BE2C (cell line): ENCODE measurements around the gene RSPH6A.
"Not testable (repeated sequence)": the region's sequence is repeated elsewhere in the genome, so short reads cannot be mapped to it uniquely, and the experiment has no call there.

ENCODE experiments used
- DNase-seq: peaks from one replicate; pipeline ENCODE4 v3.0.0-alpha.2; 2020
- H3K27me3 ChIP-seq: fragments of 250-450 bp; sonication (Bioruptor Pico); 2 replicates; pipeline ENCODE4 v1.5.1; 2020; ENCODE audit warnings: mild to moderate bottlenecking
- H3K36me3 ChIP-seq: fragments of 250-450 bp; sonication (Bioruptor Pico); 2 replicates; pipeline ENCODE4 v1.5.1; 2020; ENCODE audit warnings: mild to moderate bottlenecking
- H3K4me1 ChIP-seq: fragments of 250-450 bp; sonication (Bioruptor Pico); 2 replicates; pipeline ENCODE4 v1.5.1; 2020
- H3K4me3 ChIP-seq: 2 replicates; pipeline ENCODE4 v1.5.1; 2011; ENCODE audit warnings: low read depth, low read length
- H3K9me3 ChIP-seq: fragments of 250-450 bp; sonication (Bioruptor Pico); 2 replicates; pipeline ENCODE4 v1.5.1; 2020
- TF ChIP-seq, protein P1 (sequence below): IDR thresholded peaks from 2 replicates; pipeline ENCODE4 v1.5.1; 2012; ENCODE audit warnings: mild to moderate bottlenecking, low read depth, low read length

RSPH6A gene

DNA sequence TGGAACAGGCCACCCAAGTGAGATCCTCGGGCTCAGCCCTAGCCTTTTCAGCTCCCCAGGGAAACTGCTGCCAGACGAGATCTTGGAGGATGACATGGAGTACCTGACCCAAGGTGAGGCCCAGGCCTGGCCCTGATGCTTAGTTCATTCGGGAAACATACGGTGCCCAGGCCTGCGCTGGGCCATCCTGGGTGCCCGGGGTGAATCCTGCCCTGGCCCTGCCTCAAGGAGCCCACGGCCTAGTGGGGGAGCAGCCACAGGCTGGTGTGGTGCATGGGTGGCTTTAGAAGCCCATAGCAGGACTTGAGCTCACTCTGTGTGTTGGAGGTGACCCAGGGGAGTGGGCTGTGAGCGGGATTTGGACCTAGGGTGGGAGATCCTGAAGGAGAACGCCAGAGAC lies 56.2 kb downstream of the RSPH6A start:
- no peaks in the 10 kb centered on the region for H3K9me3 ChIP-seq
- H3K4me3 ChIP-seq: no peak overlapping the region
- DNase-seq: no peak
- TF ChIP-seq, protein P1, sequence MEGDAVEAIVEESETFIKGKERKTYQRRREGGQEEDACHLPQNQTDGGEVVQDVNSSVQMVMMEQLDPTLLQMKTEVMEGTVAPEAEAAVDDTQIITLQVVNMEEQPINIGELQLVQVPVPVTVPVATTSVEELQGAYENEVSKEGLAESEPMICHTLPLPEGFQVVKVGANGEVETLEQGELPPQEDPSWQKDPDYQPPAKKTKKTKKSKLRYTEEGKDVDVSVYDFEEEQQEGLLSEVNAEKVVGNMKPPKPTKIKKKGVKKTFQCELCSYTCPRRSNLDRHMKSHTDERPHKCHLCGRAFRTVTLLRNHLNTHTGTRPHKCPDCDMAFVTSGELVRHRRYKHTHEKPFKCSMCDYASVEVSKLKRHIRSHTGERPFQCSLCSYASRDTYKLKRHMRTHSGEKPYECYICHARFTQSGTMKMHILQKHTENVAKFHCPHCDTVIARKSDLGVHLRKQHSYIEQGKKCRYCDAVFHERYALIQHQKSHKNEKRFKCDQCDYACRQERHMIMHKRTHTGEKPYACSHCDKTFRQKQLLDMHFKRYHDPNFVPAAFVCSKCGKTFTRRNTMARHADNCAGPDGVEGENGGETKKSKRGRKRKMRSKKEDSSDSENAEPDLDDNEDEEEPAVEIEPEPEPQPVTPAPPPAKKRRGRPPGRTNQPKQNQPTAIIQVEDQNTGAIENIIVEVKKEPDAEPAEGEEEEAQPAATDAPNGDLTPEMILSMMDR: no peak
- no peaks in the 10 kb centered on the region for H3K27me3 ChIP-seq
- no peaks in the 10 kb centered on the region for H3K4me1 ChIP-seq
- H3K36me3 ChIP-seq: no peaks in the 10 kb centered on the region

DNA sequence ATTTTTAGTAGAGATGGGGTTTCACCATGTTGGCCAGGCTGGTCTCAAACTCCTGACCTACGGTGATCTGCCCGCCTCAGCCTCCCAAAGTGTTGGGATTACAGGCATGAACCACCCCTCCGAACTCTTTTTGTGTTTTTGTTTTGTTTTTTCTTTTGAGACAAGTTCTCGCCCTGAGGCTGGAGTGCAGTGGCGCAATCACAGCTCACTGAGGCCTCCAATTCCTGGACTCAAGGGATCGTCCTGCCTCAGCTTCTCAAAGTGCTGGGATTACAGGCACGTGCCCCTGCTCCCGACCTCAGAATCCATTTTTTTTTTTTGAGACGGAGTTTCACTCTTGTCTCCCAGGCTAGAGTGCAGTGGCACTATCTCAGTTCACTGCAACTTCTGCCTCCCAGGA lies 57.4 kb downstream of the RSPH6A start:
- H3K9me3 ChIP-seq: no peaks in the 10 kb centered on the region
- H3K27me3 ChIP-seq: no peaks in the 10 kb centered on the region
- no peak for DNase-seq
- no peak overlapping the region for H3K4me3 ChIP-seq
- no peaks in the 10 kb centered on the region for H3K4me1 ChIP-seq
- TF ChIP-seq, protein P1: no peak
- no peaks in the 10 kb centered on the region for H3K36me3 ChIP-seq

DNA sequence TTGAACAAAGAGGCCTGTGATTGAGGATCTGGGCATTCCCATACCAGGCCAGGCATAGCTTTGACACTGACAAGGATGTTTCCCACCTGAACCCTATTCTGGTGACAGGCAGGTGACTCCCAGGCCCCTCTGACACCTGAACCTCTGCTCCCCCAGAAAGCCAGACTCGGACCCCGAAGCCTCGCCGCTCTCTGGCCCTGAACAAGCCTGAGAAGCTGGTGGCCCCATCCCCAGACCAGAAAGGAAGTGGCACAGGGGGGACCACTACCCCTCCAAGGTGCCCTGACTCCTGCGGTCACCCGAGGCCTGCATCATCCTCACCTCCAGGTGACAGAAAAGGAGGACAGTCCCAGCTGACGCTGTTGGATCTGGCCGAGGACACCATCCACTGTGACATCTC lies 60.8 kb downstream of the RSPH6A start:
- TF ChIP-seq, protein P1: no peak

GRCh38 chr19:45753548-45753947 lies 61.6 kb downstream of the RSPH6A start:
- Histone ChIP-seq H3K9me3 (no peaks in the 10 kb centered on the region), H3K4me1 (no peaks in the 10 kb centered on the region), H3K27me3 (no peaks in the 10 kb centered on the region), H3K4me3 (no peak overlapping the region), H3K36me3 (no peaks in the 10 kb centered on the region)
- DNase-seq: no peak
- TF ChIP-seq, protein P1: no peak

More for the DNA sequence above, 60.8 kb downstream of the RSPH6A start:
- no peak for DNase-seq
- no peaks in the 10 kb centered on the region for H3K4me1 ChIP-seq
- H3K36me3 ChIP-seq: no peaks in the 10 kb centered on the region
- H3K4me3 ChIP-seq: no peak overlapping the region
- H3K27me3 ChIP-seq: no peaks in the 10 kb centered on the region
- H3K9me3 ChIP-seq: no peaks in the 10 kb centered on the region

DNA sequence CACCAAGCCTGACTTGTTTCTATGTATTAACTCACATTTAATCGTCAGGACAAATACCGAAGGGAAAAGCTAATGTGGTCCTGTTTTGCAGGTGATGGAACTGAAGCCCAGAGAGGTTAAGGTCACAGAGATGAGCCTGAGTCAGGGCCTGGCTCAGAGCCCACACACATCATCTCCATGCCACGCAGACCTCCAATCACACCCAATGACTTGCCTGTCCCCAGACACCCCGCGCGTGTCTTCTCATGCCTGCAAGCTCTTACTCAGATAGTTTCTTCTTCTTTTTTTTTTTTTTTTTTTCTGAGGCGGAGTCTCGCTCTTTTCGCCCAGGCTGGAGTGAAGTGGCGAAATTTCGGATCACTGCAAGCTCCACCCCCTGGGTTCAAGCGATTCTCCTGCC lies 62.5 kb downstream of the RSPH6A start:
- H3K4me1 ChIP-seq: no peaks in the 10 kb centered on the region
- H3K27me3 ChIP-seq: no peaks in the 10 kb centered on the region
- no peak for DNase-seq
- no peak overlapping the region for H3K4me3 ChIP-seq
- H3K36me3 ChIP-seq: no peaks in the 10 kb centered on the region
- TF ChIP-seq, protein P1: no peak
- H3K9me3 ChIP-seq: no peaks in the 10 kb centered on the region

GRCh38 chr19:45751483-45751882 lies 63.6 kb downstream of the RSPH6A start:
- not testable (repeated sequence) for H3K4me3 ChIP-seq, H3K9me3 ChIP-seq, H3K4me1 ChIP-seq, DNase-seq, H3K36me3 ChIP-seq, H3K27me3 ChIP-seq

GRCh38 chr19:45747513-45747912 lies 67.6 kb downstream of the RSPH6A start:
- Histone ChIP-seq H3K9me3 (no peaks in the 10 kb centered on the region), H3K4me3 (no peak overlapping the region), H3K4me1 (no peaks in the 10 kb centered on the region), H3K27me3 (peaks cover 12% of the 10 kb centered on the region), H3K36me3 (no peaks in the 10 kb centered on the region)
- TF ChIP-seq, protein P1: no peak
- no peak for DNase-seq
